Large intestine (tissue), 3 donors: ENCODE data around the gene F11R. TPM values are rescaled to one million over a fixed set of nuclear protein-coding genes. Genes with fewer than 3 reads are reported as not detected.

ENCODE experiments used
- DNase-seq, 2 donors: peaks; one replicate each; pipeline versions ENCODE4 v3.0.0 to v3.0.0-alpha.2; 2013
- H3K27ac ChIP-seq: one replicate; pipeline ENCODE4 v1.5.1; 2013; ENCODE audit warnings: low read length
- H3K27me3 ChIP-seq: 2 replicates; pipeline ENCODE4 v1.6.1; 2013; ENCODE audit warnings: low read length; ENCODE audit not compliant: control insufficient read depth, insufficient read depth
- H3K36me3 ChIP-seq: 2 replicates; pipeline ENCODE4 v1.6.1; 2013; ENCODE audit warnings: low read length; ENCODE audit not compliant: control insufficient read depth, insufficient read depth
- H3K4me1 ChIP-seq: one replicate; pipeline ENCODE4 v1.6.1; 2013; ENCODE audit warnings: low read length; ENCODE audit not compliant: control insufficient read depth, insufficient read depth
- H3K4me3 ChIP-seq: one replicate; pipeline ENCODE4 v1.5.1; 2013; ENCODE audit warnings: low read length
- H3K9me3 ChIP-seq: one replicate; pipeline ENCODE4 v1.6.1; 2013; ENCODE audit warnings: mild to moderate bottlenecking, low read depth, low read length, moderate library complexity; ENCODE audit not compliant: control insufficient read depth
- WGBS: methylation state at CpG from one replicate; pipeline ENCODE4 v1.1.5; 2013; ENCODE audit warnings: low lambda C conversion rate; ENCODE audit not compliant: insufficient coverage; 5-methylcytosine and 5-hydroxymethylcytosine counted together
- polyA plus RNA-seq: library from polyadenylated mRNA; unstranded; fragments of 120-200 nt; gene quantifications from one replicate; pipeline ENCODE4 v1.2.1, GENCODE V29; 2013

Gene F11R
- polyA plus RNA-seq, 1 donor: 132 TPM

DNA sequence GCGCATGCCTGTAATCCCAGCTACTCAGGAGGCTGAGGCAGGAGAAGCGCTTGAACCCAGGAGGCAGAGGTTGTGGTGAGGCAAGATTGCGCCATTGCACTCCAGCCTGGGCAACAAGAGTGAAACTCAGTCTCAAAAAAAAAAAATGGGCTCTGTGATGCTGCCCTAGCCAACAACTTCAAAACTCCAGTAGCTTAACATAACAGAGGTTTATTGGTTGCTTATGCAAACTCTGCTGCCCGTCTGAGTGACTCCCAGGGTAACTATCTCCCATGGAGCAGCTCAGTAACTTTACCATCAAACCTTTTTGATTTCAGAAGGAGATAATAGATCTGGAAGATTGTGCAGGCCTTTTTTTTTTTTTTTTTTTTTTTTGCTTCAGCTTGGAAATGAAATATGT is 47.5 kb downstream of the F11R start:
- Histone ChIP-seq H3K4me3 (no peak overlapping the region), H3K4me1 (no peaks in the 10 kb centered on the region), H3K27ac (no peak overlapping the region), H3K27me3 (no peaks in the 10 kb centered on the region), H3K36me3 (no peaks in the 10 kb centered on the region), H3K9me3 (no peaks in the 10 kb centered on the region)
- no CpG with 5 or more reads among the region's 4 CpGs for WGBS
- no peak for DNase-seq

- no peaks in the 10 kb centered on the region for H3K27me3 ChIP-seq
- no peak for DNase-seq
- no CpG with 5 or more reads among the region's 3 CpGs for WGBS
- no peak overlapping the region for H3K4me3 ChIP-seq
- H3K4me1 ChIP-seq: no peaks in the 10 kb centered on the region
- H3K36me3 ChIP-seq: no peaks in the 10 kb centered on the region
- no peaks in the 10 kb centered on the region for H3K9me3 ChIP-seq
- no peak overlapping the region for H3K27ac ChIP-seq
Observed at GRCh38 chr1:160972939-160973338, 48.0 kb downstream of the F11R start.

DNA sequence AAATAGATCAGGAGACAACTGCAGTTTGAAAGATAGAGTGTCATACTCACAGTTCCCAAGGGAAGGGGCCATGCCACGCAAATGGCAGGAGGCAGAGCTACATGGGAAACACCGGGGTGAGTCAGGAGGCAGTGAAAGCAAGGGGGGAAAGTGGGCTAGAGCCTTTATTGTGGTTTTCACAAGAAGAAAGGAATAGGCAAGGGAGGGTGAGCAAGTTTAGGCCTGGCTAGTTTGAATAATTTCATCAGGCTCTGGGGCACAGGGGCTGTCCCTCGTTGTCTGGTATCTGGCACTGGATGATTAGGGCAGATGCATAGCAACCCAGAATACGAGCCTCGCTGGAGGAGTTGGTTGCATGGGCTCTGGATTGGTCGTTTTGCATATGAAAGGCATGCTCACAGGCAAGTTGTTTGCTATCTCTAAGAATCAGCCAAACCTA is 49.3 kb downstream of the F11R start:
- DNase-seq: no peak
- Histone ChIP-seq H3K36me3 (no peaks in the 10 kb centered on the region), H3K9me3 (no peaks in the 10 kb centered on the region), H3K27ac (no peak overlapping the region), H3K27me3 (no peaks in the 10 kb centered on the region), H3K4me1 (no peaks in the 10 kb centered on the region), H3K4me3 (no peak overlapping the region)
- WGBS: no CpG with 5 or more reads among the region's 6 CpGs

DNA sequence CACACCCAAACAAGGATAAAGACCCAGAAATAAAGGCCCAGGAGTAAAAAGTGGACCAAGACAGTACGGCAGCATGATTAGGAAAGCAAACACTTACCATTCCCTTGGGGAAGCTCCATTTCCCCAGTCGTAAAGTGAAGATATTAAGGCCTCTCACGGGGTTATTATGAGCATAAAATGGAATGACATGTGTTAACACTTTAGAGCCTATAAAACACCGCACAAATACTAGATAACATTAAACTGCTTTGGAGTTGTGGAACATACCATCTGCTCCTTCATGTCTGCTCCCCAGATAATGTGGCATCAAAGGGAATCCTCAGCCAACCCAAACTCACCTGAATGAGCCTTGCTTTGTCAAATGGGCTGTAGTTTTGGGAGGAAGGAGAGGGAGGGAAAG is 57.4 kb downstream of the F11R start:
- Histone ChIP-seq H3K27me3 (no peaks in the 10 kb centered on the region), H3K4me3 (no peak overlapping the region), H3K9me3 (no peaks in the 10 kb centered on the region), H3K4me1 (no peaks in the 10 kb centered on the region), H3K27ac (no peak overlapping the region), H3K36me3 (no peaks in the 10 kb centered on the region)
- DNase-seq: no peak
- no CpG with 5 or more reads among the region's 4 CpGs for WGBS

DNA sequence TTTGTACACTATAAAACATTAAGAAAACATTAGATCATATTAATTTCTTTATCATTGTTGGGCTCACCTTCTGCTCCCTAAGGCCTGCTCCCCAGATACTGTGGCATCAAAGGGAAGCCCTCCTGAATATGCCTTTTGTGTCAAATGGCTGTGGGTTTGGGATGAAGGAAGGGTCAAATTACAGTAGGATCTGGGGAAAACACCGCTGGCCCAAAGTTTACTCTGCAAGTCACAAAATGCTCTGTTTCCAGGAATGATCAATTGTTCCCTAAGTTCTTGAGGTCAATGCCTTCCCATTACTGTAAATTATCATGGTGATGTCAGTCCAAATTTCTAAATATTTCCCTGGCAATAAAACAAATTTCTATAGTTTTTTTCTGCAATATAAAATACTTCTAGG is 59.5 kb downstream of the F11R start:
- no peak overlapping the region for H3K27ac ChIP-seq
- no peaks in the 10 kb centered on the region for H3K36me3 ChIP-seq
- no peaks in the 10 kb centered on the region for H3K27me3 ChIP-seq
- no peaks in the 10 kb centered on the region for H3K4me1 ChIP-seq
- H3K9me3 ChIP-seq: no peaks in the 10 kb centered on the region
- DNase-seq: no peak
- WGBS: no CpG with 5 or more reads among the region's 1 CpG
- no peak overlapping the region for H3K4me3 ChIP-seq

- H3K36me3 ChIP-seq: no peaks in the 10 kb centered on the region
- H3K9me3 ChIP-seq: no peaks in the 10 kb centered on the region
- no peak overlapping the region for H3K4me3 ChIP-seq
- DNase-seq: no peak
- H3K4me1 ChIP-seq: no peaks in the 10 kb centered on the region
- WGBS: no CpG with 5 or more reads among the region's 4 CpGs
- H3K27ac ChIP-seq: no peak overlapping the region
- no peaks in the 10 kb centered on the region for H3K27me3 ChIP-seq
Observed at GRCh38 chr1:160956966-160957365, 64.0 kb downstream of the F11R start.

GRCh38 chr1:160954158-160955104 is 66.5 kb downstream of the F11R start, which contains the start of gene ITLN2:
Gene ITLN2, minus strand, starts transcription at chr1:160954809. Its CDS starts 68 bp downstream, at chr1:160954741.
- no peaks in the 10 kb centered on the region for H3K36me3 ChIP-seq
- H3K27me3 ChIP-seq: no peaks in the 10 kb centered on the region
- no peaks in the 10 kb centered on the region for H3K9me3 ChIP-seq
- peak; percentile 40 to 48 for DNase-seq
- WGBS: no CpG with 5 or more reads among the region's 8 CpGs
- no peak within 1 kb of the TSS for H3K4me3 ChIP-seq
- H3K27ac ChIP-seq: no peak within 1 kb of the TSS
- H3K4me1 ChIP-seq: peaks cover 13% of the 10 kb centered on the region

- Histone ChIP-seq H3K4me3 (no peak overlapping the region), H3K27me3 (no peaks in the 10 kb centered on the region), H3K36me3 (no peaks in the 10 kb centered on the region), H3K27ac (no peak overlapping the region), H3K4me1 (peaks cover 15% of the 10 kb centered on the region), H3K9me3 (no peaks in the 10 kb centered on the region)
- DNase-seq: no peak
- WGBS: 100% methylated on average over 1 of the region's 3 CpGs
Observed at GRCh38 chr1:160953030-160953429, 67.9 kb downstream of the F11R start.

DNA sequence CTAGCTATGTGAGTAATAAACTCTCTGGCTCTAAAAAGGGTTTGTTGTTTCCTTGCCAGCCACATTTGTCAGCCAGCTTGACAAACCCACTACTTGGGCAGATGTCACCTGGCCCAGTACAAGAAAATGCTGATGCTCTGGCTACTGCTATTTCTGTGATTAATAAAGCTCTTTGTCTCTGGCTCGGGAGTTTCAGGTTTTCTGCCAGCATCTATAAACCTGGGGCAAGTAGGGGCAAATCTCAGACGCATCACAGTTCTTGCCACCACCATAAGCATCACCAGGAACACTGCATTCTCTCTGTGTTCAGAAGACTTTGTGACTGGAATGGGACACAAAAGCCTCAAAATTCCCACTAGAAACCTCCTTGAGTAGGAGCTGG is 68.8 kb downstream of the F11R start:
- Histone ChIP-seq H3K4me3 (no peak overlapping the region), H3K27me3 (no peaks in the 10 kb centered on the region), H3K4me1 (peaks cover 19% of the 10 kb centered on the region), H3K9me3 (no peaks in the 10 kb centered on the region), H3K27ac (no peak overlapping the region), H3K36me3 (no peaks in the 10 kb centered on the region)
- DNase-seq: no peak
- no CpG with 5 or more reads among the region's 2 CpGs for WGBS

- Histone ChIP-seq H3K36me3 (no peaks in the 10 kb centered on the region), H3K4me3 (no peak overlapping the region), H3K9me3 (no peaks in the 10 kb centered on the region), H3K27ac (no peak overlapping the region), H3K4me1 (peaks cover 19% of the 10 kb centered on the region), H3K27me3 (no peaks in the 10 kb centered on the region)
- peak; percentile 80 to 81 for DNase-seq
- WGBS: no CpG with 5 or more reads among the region's 8 CpGs
Observed at GRCh38 chr1:160951443-160952128, 69.4 kb downstream of the F11R start.
